Measurements from ENCODE around the gene EXOC6B. TPM values are rescaled to one million over a fixed set of nuclear protein-coding genes. Genes with fewer than 3 reads are reported as not detected.

EXOC6B gene
- total RNA-seq, 4 donors from 2014 or later: 14.6 to 49.6 (median 19.3) TPM

DNA sequence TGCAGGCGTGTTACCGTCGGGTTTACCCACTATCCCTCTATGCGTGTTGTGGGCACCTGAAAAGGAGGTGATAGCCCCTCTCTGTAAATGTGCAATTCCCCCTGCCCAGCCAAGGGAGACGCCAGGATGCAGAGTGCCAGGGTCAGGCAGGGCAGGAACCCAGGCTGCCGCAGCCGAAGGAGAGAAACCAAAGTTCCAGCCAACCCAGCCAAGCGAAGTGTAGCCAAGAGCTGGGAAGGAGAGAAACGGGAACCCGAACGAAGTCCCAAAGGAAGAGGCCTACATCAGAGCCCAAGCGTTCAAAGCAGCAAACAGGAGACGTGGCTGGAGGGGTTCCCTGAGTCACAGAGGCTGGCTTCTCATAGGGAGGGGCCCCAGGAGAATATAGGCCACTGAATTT, 37.2 kb upstream of the EXOC6B start:
- H3K4me3 ChIP-seq: no peak overlapping the region
- ATAC-seq (no peak), DNase-seq (no peak)
- no peaks in the 10 kb centered on the region for H3K36me3 ChIP-seq
- intact Hi-C loops (cut with DNase I; ENCODE audit: low total_unique reads): no loop called here
- H3K27me3 ChIP-seq: peaks cover 4 to 11% (median 8%) of the 10 kb centered on the region in 3 donors
- in situ Hi-C loops (cut with MboI; ENCODE audit: low sequenced_read_pairs in 4 of 4): no loop called here
- TF ChIP-seq POLR2A (IDR thresholded peaks at IDR 0.05): no peak
- TF ChIP-seq, protein P1, sequence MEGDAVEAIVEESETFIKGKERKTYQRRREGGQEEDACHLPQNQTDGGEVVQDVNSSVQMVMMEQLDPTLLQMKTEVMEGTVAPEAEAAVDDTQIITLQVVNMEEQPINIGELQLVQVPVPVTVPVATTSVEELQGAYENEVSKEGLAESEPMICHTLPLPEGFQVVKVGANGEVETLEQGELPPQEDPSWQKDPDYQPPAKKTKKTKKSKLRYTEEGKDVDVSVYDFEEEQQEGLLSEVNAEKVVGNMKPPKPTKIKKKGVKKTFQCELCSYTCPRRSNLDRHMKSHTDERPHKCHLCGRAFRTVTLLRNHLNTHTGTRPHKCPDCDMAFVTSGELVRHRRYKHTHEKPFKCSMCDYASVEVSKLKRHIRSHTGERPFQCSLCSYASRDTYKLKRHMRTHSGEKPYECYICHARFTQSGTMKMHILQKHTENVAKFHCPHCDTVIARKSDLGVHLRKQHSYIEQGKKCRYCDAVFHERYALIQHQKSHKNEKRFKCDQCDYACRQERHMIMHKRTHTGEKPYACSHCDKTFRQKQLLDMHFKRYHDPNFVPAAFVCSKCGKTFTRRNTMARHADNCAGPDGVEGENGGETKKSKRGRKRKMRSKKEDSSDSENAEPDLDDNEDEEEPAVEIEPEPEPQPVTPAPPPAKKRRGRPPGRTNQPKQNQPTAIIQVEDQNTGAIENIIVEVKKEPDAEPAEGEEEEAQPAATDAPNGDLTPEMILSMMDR (IDR thresholded peaks at IDR 0.05 in 4 of 5, conservative IDR thresholded peaks at IDR 0.05 in 1 of 5): no peak
- no peaks in the 10 kb centered on the region for H3K9me3 ChIP-seq
- H3K27ac ChIP-seq: no peak overlapping the region
- H3K4me1 ChIP-seq: peaks cover 0 to 8% of the 10 kb centered on the region in 2 donors

DNA sequence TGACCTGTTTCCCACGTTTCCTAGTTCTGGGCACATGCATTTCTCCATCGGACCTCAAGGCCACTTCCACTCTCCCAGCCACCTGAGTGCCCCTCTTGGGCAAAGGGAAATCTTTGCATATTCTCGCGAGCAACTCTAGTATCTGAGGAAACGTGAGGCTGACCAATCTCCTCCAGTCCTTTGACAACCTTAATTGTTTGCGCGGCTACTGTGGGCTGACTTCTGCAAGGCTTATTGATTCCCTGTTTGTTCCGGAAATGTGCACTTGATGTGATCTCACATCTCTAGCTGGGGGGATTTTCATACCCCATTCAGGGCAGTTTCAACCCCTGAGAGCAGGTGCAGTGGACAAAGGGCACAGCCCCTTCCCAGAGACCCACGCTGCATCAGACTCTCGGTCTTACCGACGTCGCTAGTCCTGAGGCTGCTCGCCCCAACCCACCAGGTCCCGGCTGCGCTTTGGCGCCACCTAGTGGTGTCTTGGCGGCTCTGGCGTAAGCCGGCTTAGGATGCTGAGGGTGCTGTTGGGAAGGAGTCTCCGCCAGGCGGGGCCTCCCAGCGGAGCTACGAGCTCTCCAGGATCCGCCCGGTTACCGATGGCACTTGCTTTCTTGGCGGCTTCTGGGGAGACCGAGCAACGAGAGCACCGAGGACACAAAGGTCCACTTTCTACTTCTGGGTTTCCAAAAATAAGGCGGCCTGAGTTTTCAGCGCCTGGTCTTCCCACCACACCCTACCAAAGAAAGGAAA, 36.6 kb upstream of the EXOC6B start:
- Histone ChIP-seq H3K27ac (no peak overlapping the region), H3K27me3 (peaks cover 4 to 11% (median 8%) of the 10 kb centered on the region in 3 donors), H3K4me1 (peaks cover 0 to 8% of the 10 kb centered on the region in 2 donors), H3K4me3 (peak overlapping the region in 3 of 4 donors; percentile 20 to 37 (median 29)), H3K36me3 (no peaks in the 10 kb centered on the region), H3K9me3 (no peaks in the 10 kb centered on the region)
- in situ Hi-C loops (cut with MboI; ENCODE audit: low sequenced_read_pairs in 4 of 4) (no loop called here), intact Hi-C loops (cut with DNase I; ENCODE audit: low total_unique reads) (loop anchor here (1.0 kb wide), 2 partner anchors 25 to 91 kb away; partner anchors contain the start of gene SPR)
- TF ChIP-seq POLR2A (IDR thresholded peaks at IDR 0.05): no peak
- TF ChIP-seq, protein P1 (IDR thresholded peaks at IDR 0.05 in 4 of 5, conservative IDR thresholded peaks at IDR 0.05 in 1 of 5): peak; percentile 81 to 99 (median 88)
- ATAC-seq (peak; percentile 96 to 99), DNase-seq (peak; percentile 62 to 78)

DNA sequence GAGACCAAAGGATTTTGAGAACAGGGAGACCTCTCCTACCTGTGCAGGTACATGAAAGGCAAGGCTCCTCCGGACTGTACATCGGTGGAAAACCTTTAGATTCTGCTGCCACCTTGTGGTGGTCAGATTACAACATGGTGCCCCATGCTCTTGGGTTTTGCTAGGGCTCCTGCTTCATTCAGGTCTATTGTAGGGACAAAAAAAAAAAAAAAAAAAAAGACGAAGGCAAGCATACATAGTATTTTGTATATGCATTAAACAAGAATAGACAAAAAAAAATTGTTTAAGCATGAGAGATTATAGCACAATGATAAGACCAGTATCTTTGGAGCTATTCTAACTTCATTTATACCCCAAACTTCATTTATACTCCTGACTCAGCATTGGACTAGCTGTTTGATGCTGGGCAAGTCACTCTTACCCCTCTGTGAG, 34.0 kb upstream of the EXOC6B start:
- peaks cover 6 to 20% (median 16%) of the 10 kb centered on the region in 3 donors for H3K27me3 ChIP-seq
- ATAC-seq (peak in 1 of 2 donors; percentile 69), DNase-seq (peak; percentile 16 to 26)
- H3K36me3 ChIP-seq: no peaks in the 10 kb centered on the region
- no peak overlapping the region for H3K4me3 ChIP-seq
- in situ Hi-C loops (cut with MboI; ENCODE audit: low sequenced_read_pairs in 4 of 4): loop anchor here in 2 of 4 donors (5.0 kb wide), 2 partner anchors 88 to 93 kb away; no protein-coding TSS in a partner anchor
- no peaks in the 10 kb centered on the region for H3K9me3 ChIP-seq
- TF ChIP-seq, protein P1 (IDR thresholded peaks at IDR 0.05 in 4 of 5, conservative IDR thresholded peaks at IDR 0.05 in 1 of 5): peak; percentile 29 to 65 (median 50)
- TF ChIP-seq POLR2A (IDR thresholded peaks at IDR 0.05): no peak
- intact Hi-C loops (cut with DNase I; ENCODE audit: low total_unique reads): no loop called here
- H3K27ac ChIP-seq: no peak overlapping the region
- H3K4me1 ChIP-seq: peaks cover 0 to 8% of the 10 kb centered on the region in 2 donors

DNA sequence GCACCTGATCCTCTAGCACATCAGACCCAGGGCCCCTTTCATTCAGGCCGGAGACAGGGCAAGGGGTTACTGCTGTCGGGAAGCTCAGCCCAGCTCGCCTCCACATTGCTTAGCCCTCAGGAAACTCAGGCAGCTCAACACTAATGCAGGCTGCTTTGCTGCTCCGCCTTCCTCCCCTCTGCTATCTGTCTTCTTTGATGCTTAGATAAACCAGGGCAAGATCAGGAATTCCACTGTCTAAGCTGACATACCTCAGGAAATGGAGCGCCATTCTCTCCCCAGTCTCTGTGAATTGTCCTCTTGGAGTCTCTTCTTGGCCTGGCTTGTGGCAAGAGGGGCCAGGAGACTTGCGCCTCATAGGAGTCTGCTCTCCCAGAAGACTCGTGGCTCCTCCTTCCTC, 25.5 kb upstream of the EXOC6B start:
- Histone ChIP-seq H3K4me3 (no peak overlapping the region), H3K27me3 (peaks cover under 1 to 7% (median 3%) of the 10 kb centered on the region in 3 donors), H3K9me3 (no peaks in the 10 kb centered on the region), H3K36me3 (no peaks in the 10 kb centered on the region), H3K27ac (no peak overlapping the region), H3K4me1 (no peaks in the 10 kb centered on the region)
- ATAC-seq (no peak), DNase-seq (no peak)
- TF ChIP-seq, protein P1 (IDR thresholded peaks at IDR 0.05 in 4 of 5, conservative IDR thresholded peaks at IDR 0.05 in 1 of 5): no peak
- TF ChIP-seq POLR2A (IDR thresholded peaks at IDR 0.05): no peak
- in situ Hi-C loops (cut with MboI; ENCODE audit: low sequenced_read_pairs in 4 of 4): no loop called here
- intact Hi-C loops (cut with DNase I; ENCODE audit: low total_unique reads): no loop called here

All from gastrocnemius medialis (tissue), 4 donors.